GM21423 (cell line): ENCODE data around the gene ITK.

Experiments
- ATAC-seq: cut with Tn5 transposase; IDR thresholded peaks from one replicate; pipeline ENCODE4 v1.9.1; 2021; ENCODE audit warnings: mild to moderate bottlenecking, moderate library complexity; ENCODE audit not compliant: unreplicated experiment

The ITK gene

GRCh38 chr5:157278319-157279037 lies 97.8 kb downstream of the ITK start:
- ATAC-seq: no peak

DNA sequence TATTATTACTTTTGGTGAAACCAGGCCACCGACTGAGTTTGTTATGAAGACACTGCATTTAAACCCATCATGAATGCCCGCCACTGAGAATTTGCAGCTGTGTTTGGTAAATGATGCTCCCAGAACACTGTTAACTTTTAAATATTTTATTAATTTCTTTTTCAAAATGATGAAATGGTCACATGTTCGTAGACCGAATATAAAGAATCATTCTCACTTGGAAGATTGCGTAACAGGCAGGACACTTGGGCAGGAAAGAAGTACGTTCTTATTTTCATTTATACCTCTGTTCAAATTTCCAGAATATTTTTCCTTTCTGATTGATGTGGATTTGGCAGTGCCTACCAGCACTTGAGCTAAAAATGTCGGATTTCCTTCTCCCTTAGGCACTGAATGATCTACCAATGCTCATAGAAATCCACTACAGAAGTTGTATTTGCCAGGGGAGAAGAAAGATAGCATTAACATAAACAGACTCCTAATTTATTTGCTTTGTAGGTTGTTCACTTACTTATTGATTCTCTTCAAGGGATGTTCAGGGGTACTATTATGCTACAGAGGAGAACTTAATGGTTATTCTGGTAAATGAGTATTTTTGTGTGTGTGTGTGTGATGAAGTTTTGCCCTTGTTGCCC lies 99.1 kb downstream of the ITK start:
- no peak for ATAC-seq

- no peak for ATAC-seq
Measured at GRCh38 chr5:157280927-157281326, 100.3 kb downstream of the ITK start.

DNA sequence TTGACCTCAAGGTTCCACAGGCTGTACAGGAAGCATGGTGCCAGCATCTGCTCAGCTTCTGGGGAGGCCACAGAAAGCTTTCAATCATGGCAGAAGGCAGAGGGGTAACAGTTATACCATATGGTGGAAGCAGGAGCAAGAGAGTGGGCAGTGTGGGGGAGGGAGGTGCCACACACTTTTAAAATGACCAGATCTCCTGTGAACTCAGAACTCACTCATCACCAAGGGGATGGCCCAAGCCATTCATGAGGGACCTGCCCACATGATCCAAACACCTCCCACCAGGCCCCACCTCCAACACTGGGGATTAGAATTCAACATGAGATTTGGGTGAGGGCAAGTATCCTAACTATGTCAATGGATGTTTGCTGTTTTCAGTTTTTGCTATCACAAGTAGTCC lies 101.5 kb downstream of the ITK start:
- ATAC-seq: no peak

DNA sequence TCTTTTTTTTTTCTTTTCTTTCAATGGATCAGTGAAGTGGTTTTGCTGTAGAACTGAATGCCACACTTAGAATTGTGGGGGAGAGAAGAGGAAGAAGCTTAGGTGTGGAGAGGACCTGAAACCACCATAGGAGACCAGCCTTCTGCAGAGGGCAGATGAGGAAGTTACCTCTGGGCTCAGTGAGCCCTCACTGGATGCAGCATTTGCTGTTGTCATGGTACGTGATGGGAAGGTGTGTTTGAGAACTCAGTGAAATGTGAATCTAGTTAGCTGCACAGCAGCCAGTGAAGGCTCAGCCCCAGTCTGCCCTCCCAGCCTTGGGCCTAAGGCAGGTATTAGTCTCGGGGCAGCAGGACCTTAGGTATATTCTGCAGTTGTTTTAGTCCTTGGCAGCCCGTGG lies 102.8 kb downstream of the ITK start:
- ATAC-seq: peak; percentile 100

- no peak for ATAC-seq
Measured at GRCh38 chr5:157284458-157285212, 104.0 kb downstream of the ITK start.

DNA sequence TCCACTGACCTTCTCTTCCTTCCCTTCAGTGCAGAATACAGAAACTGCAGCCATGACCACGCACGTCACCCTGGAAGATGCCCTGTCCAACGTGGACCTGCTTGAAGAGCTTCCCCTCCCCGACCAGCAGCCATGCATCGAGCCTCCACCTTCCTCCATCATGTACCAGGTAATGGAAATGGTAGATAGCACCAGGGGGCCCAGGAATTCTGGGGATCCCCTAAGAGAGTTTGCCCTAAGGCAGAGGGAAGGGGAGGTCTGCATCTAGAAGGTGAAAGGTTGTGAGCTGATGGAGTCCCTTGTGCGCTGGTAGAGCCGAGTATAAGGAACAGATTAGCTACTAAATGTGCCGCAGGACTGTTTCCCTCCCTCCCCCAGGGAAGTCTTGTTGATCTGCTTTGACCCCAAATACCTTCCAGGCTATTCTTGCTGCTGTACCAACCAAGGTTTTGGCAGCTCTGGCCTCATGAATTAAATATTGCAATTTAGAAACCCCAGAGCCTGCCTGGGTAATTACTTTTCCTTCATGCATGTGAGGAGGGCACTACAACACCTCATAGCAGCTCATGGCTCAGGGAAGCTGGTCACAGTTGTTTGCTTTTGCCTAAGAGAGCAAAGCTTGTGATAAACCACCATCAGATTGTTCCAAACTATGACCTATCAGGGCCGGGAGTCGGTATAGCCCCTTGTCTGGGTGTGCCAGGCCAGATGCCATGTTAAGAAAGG lies 104.8 kb downstream of the ITK start:
- ATAC-seq: no peak

- no peak for ATAC-seq
Measured at GRCh38 chr5:157286761-157287211, 106.1 kb downstream of the ITK start.

- no peak for ATAC-seq
Measured at GRCh38 chr5:157288405-157289163, 107.9 kb downstream of the ITK start.

DNA sequence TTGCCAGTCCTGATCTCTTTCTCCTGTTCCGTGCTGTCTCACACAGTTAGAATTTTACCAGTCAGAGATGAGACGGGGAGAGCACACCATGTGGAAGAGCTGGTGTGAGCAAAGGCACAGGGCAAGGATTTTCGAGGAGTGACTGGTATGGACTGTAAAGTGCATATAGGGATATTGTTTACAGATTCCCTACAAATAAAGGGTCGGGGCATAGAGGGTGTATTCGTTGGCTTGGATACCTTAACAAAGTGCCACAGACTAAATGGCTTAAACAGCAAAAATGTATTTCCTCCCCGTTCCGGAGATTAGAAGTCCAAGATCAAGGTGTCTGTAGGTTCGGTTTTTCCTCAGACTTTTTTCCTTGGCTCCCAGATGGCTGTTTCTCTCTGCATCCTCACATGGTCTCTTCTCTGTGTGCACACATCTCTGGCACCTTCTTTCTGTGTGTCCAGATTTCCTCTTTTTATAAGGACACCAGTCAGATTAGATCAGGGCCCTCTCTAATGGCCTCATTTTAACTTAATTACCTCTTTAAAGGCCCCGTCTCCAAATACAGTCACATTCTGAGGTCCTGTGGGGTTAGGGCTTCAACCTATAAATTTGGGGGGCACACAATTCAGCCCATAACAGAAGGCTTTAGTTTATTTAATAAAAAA lies 108.7 kb downstream of the ITK start:
- no peak for ATAC-seq

DNA sequence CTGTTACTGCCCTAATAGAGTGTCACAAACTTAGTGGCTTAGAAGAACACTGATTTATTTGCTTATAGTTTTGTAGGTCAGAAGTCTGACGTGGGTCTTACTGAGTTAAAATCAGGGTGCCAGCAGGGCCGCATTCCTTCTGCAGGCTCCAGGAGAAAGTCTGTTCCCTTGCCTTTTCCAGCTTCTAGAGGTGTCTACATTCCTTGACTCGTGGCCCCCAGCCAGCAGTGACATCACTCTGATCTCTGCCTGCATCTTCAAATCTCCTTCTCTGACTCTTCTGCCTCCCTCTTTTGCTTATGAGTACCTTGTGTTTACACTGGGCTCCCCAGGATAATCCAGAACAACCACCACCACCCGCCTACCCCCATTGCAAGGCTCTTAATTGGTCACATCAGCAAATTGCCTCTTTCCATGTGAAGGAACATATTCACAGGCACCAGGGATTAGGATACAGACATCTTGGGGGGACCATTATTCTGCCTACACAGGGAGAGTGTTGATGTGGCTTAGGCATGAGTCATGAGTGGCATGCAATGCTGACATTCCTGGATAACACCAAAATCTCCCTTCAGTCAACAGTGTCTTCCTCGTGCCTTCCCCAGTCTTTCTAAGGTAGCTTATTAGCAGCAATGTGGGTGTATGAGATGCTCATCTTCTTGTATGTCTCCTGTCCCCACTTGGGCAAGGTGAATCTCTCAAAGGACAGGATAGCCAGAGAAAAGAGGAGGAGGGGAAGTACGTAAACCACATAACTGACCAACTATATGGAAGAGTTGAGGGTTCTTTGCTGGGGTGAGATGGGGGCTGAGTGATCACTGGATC lies 109.7 kb downstream of the ITK start:
- no peak for ATAC-seq

DNA sequence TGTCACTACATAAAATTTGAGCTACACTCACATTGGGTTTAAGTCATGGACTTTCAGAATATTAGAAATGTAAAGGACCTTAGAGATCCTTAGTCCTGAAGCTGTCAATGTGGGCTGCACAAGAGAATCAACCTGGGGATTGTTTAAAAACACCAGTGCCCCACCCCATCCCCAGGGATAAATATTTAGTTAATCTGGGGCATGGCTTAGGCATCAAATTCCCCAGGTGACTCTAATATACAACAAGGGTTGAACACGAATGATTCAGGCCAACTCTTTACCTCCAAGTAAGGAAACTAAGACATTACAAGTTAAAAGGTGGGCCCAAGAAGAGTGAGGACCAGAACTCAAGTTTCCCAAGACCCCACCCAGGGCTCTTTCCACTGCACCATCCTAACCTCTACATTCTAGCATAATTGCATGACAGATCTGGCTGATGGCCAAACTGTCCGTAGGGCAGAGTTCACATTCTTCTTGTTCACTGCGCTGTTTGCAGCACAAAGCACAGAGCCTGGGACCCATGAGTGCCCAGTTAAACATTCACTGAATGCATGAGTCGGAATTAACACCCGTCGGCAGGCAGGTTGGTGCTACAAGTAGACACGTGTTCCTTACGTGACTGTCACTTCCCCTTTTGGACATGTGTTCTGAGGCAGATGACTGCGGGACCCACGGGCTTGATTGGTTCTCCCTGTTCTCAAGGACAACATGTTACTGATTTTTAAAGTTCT lies 110.5 kb downstream of the ITK start:
- ATAC-seq: peak; percentile 96

GRCh38 chr5:157292599-157292998 lies 112.0 kb downstream of the ITK start:
- no peak for ATAC-seq

DNA sequence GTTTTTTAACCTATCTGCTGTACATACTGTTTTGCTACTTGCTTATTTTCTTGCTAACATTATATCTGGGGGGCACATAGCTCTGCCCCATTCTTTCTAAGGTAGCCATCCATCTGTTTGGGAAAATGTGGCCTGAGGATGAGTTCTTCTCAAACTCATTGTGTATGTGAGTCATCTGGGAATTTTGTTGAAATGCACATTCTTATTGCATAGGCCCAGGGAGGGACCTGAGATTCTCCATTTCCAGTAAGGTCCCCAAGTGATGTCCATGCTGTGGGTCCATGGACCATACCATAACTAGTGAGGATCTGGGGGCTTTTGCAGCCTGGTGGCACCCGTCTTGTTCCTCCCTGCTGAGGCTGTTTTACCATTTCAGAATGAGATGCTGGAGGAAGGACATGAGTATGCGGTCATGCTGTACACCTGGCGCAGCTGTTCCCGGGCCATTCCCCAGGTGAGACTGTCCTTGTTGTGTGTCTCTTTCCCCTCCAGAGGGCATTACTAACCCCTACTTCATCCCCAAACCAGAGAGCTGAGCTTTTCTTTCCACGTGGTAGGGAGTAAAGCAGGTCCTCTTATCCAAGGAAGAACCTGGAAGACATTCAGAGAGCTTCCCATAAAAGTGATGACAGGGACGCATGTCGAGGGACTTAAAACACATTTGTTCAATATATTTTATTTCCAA lies 113.9 kb downstream of the ITK start:
- no peak for ATAC-seq

DNA sequence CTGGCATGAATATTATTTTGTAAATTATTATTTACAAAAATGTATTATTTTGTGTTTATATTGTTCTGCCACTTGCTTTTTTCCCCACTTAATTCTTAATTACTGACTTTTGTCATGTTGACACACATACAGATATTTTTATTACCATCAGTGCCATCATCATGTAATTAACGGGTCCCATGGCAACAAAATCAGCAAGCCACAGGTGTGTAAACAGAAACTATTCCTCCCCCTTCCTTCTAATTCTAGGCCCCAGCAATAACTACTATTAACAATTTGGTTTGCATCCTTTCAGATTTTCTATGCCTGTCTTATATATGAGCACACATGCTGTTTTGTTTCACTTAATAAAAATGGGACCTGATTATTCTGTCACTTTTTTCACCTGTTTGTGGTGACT lies 114.6 kb downstream of the ITK start:
- no peak for ATAC-seq

DNA sequence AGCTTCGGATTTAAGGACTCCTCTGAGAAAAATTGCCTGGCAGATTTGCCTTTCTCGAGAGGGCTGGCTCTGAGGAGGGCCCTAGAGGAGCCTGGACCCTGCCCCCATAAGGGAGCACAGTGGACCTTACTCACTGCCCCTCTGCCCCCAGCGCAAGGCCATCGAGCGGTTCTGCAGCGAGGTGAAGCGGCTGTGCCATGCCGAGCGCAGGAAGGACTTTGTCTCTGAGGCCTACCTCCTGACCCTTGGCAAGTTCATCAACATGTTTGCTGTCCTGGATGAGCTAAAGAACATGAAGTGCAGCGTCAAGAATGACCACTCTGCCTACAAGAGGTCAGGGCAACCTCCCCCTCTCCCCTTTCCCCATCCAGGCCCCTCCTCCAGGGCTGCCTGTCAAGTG lies 119.9 kb downstream of the ITK start:
- ATAC-seq: no peak

DNA sequence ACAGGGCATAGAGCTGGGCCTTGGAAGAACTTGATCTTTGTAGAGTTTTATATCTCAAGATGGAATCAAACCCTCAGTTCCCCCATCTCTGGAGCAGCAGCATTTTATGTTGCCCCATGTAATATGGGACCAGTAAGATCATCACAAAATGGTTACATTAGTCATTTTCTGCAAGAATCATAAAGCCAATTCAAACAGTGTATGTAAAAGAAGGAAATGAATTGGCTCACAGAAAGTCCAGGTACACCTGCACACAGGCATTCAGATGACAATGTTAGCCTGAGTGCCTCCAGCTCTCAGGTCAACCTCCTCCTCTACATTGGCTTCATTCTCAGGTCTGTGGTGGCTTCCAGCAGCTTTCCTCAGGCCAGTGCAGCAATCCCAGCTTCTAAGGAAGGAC lies 120.4 kb downstream of the ITK start:
- ATAC-seq: no peak

DNA sequence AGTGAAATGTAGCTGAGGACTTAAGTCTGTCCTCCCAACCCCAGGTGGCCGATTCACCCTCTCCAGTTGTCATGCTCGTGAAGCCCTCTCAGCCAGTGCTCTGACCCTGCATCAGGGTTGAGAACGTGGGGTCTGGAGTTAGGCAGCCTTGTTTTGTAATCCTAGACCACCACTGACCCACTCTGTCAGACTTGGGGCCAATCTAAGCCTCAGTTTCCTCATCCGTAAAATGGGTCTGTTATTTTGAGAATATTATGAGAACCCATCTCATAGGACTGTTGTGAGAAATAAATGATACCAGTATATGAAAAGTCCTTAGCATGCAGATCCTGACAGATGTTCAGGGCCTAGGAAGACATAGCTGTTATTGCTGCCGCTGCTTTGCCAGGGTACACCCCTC lies 122.4 kb downstream of the ITK start:
- no peak for ATAC-seq
